CD14-positive monocyte (primary cell): Measurements from ENCODE around the gene KIAA0040. TPM values are rescaled to one million over a fixed set of nuclear protein-coding genes. Genes with fewer than 3 reads are reported as not detected.

ENCODE experiments used
- DNase-seq, 3 donors: peaks; one replicate each; pipeline ENCODE4 v3.0.0-alpha.2; 2011 to 2022
- H2AFZ ChIP-seq: 2 replicates; pipeline ENCODE4 v1.6.0; 2012; ENCODE audit warnings: mild to moderate bottlenecking, low read depth, low read length, inconsistent platforms; ENCODE audit not compliant: insufficient read depth, poor library complexity, severe bottlenecking
- H3K27ac ChIP-seq, 2 donors: 1 replicate in 1 of 2; 2 replicates in 1 of 2; pipeline ENCODE4 v1.5.1; 2012 to 2013; ENCODE audit warnings: low read length in 2 of 2, control low read depth in 1 of 2, inconsistent platforms in 1 of 2, low read depth in 1 of 2, mild to moderate bottlenecking in 1 of 2
- H3K27me3 ChIP-seq, 2 donors: one replicate each; pipeline versions ENCODE4 v1.6.0 to v1.6.1; 2011 to 2013; ENCODE audit warnings: low read length in 2 of 2; ENCODE audit not compliant: control insufficient read depth in 2 of 2, insufficient read depth in 2 of 2
- H3K36me3 ChIP-seq, 2 donors: replicated peaks in 1 of 2; 1 replicate in 1 of 2; 2 replicates in 1 of 2; pipeline versions ENCODE4 v1.5.1 to v1.6.1; 2012 to 2013; ENCODE audit warnings: low read length in 2 of 2, control low read depth in 1 of 2, inconsistent platforms in 1 of 2, mild to moderate bottlenecking in 1 of 2; ENCODE audit not compliant: insufficient read depth in 2 of 2, control insufficient read depth in 1 of 2
- H3K4me1 ChIP-seq, 2 donors: 1 replicate in 1 of 2; 2 replicates in 1 of 2; pipeline versions ENCODE4 v1.5.1 to v1.6.1; 2012 to 2013; ENCODE audit warnings: low read length in 2 of 2, control low read depth in 1 of 2, inconsistent platforms in 1 of 2, mild to moderate bottlenecking in 1 of 2, moderate library complexity in 1 of 2; ENCODE audit not compliant: insufficient read depth in 2 of 2, control insufficient read depth in 1 of 2
- H3K4me2 ChIP-seq: replicated peaks from 2 replicates; pipeline ENCODE3; 2012; ENCODE audit warnings: low read length, moderate library complexity, mild to moderate bottlenecking; ENCODE audit not compliant: poor library complexity, severe bottlenecking; ENCODE audit errors: extremely low read depth
- H3K4me3 ChIP-seq, 3 experiments: fragments of 200-600 bp in 1 of 3; sonication (generic) in 1 of 3; replicated peaks in 1 of 3; 1 replicate in 2 of 3; 2 replicates in 1 of 3; pipeline ENCODE4 v1.5.1; 2011 to 2013; ENCODE audit warnings: low read length in 3 of 3, mild to moderate bottlenecking in 3 of 3, control low read depth in 2 of 3, low read depth in 2 of 3, inconsistent platforms in 1 of 3, moderate library complexity in 1 of 3
- H3K79me2 ChIP-seq: 2 replicates; pipeline ENCODE4 v1.6.0; 2012; ENCODE audit warnings: mild to moderate bottlenecking, control low read depth, inconsistent platforms, low read length, moderate library complexity; ENCODE audit not compliant: insufficient read depth
- H3K9ac ChIP-seq: 2 replicates; pipeline ENCODE4 v1.6.0; 2017; ENCODE audit warnings: low read length, mild to moderate bottlenecking; ENCODE audit not compliant: insufficient read depth, poor library complexity, severe bottlenecking
- H3K9me3 ChIP-seq, 2 donors: replicated peaks in 1 of 2; 1 replicate in 1 of 2; 2 replicates in 1 of 2; pipeline versions ENCODE4 v1.5.1 to v1.6.1; 2012 to 2013; ENCODE audit warnings: low read length in 2 of 2, control low read depth in 1 of 2; ENCODE audit not compliant: control insufficient read depth in 1 of 2, insufficient read depth in 1 of 2
- H4K20me1 ChIP-seq: 2 replicates; pipeline ENCODE4 v1.6.0; 2012; ENCODE audit warnings: mild to moderate bottlenecking, low read length, control low read depth, moderate library complexity; ENCODE audit not compliant: insufficient read depth
- H3K27ac Mint-ChIP-seq, 7 donors: one replicate each; pipeline ENCODE4 v1.8.0; 2020; ENCODE audit warnings: mild to moderate bottlenecking in 7 of 7, mixed read lengths in 7 of 7, moderate library complexity in 6 of 7, inconsistent platforms in 2 of 7
- H3K27me3 Mint-ChIP-seq, 3 donors: one replicate each; pipeline ENCODE4 v1.8.0; 2021 to 2022; ENCODE audit warnings: low read depth in 3 of 3, mild to moderate bottlenecking in 3 of 3, mixed read lengths in 3 of 3, moderate library complexity in 3 of 3, inconsistent platforms in 1 of 3
- H3K36me3 Mint-ChIP-seq, 2 donors: one replicate each; pipeline ENCODE4 v1.8.0; 2020; ENCODE audit warnings: mixed read lengths in 2 of 2, inconsistent platforms in 1 of 2, mild to moderate bottlenecking in 1 of 2
- H3K4me1 Mint-ChIP-seq: one replicate; pipeline ENCODE4 v1.8.0; 2020; ENCODE audit warnings: mild to moderate bottlenecking, mixed read lengths
- H3K4me3 Mint-ChIP-seq, 2 donors: one replicate each; pipeline ENCODE4 v1.8.0; 2020; ENCODE audit warnings: mild to moderate bottlenecking in 2 of 2, mixed read lengths in 2 of 2, moderate library complexity in 1 of 2
- H3K9me3 Mint-ChIP-seq, 7 donors: one replicate each; pipeline ENCODE4 v1.8.0; 2020 to 2022; ENCODE audit warnings: mixed read lengths in 7 of 7, mild to moderate bottlenecking in 6 of 7, moderate library complexity in 6 of 7, inconsistent platforms in 2 of 7
- CTCF ChIP-seq: fragments of 200-600 bp; IDR thresholded peaks from one replicate; pipeline ENCODE4 v1.8.0; 2022; ENCODE audit warnings: antibody characterized with exemption, mild to moderate bottlenecking
- WGBS: methylation state at CpG from one replicate; pipeline ENCODE4 v1.1.5; 2013; ENCODE audit warnings: missing lambda C conversion rate; ENCODE audit not compliant: insufficient coverage; 5-methylcytosine and 5-hydroxymethylcytosine counted together
- intact Hi-C, 2 donors: fragments of 100-400 bp; cut with micrococcal nuclease; formaldehyde crosslinking; loops; one replicate each; pipeline versions ENCODE4 v1.15.0 to v1.15.1; 2023
- polyA plus RNA-seq, 3 donors: library from polyadenylated mRNA; depleted of rRNA in 1 of 3; unstranded in 2 of 3; stranded (reverse) in 1 of 3; fragments of 300-500 nt in 2 of 3; fragments of >200 nt in 1 of 3; fragmentation: Illumina TruSeq in 2 of 3; gene quantifications; 1 replicate in 2 of 3; 2 replicates in 1 of 3; pipeline ENCODE4 v1.2.3, GENCODE V29; 2012 to 2021

Gene KIAA0040
- polyA plus RNA-seq, 3 donors, result 24.0 to 35.4 (median 25.9) TPM

- no peaks in the 10 kb centered on the region for H3K36me3 ChIP-seq
- H3K9ac ChIP-seq, result no peak overlapping the region
- no peak for DNase-seq
- H3K9me3 ChIP-seq, result no peaks in the 10 kb centered on the region
- no peak overlapping the region for H3K4me2 ChIP-seq
- no peak overlapping the region for H2AFZ ChIP-seq
- Mint-ChIP-seq H3K9me3 (peaks cover 0 to 6% (median 0%) of the 10 kb centered on the region in 7 donors), H3K4me1 (peaks cover 21% of the 10 kb centered on the region), H3K4me3 (no peak overlapping the region), H3K27me3 (peaks cover 0 to 2% (median under 1%) of the 10 kb centered on the region in 3 donors), H3K27ac (no peak overlapping the region), H3K36me3 (no peaks in the 10 kb centered on the region)
- no peak overlapping the region for H3K27ac ChIP-seq
- peaks cover 22 to 23% of the 10 kb centered on the region in 2 donors for H3K4me1 ChIP-seq
- WGBS, result no CpG with 5 or more reads among the region's 1 CpG
- TF ChIP-seq CTCF, result no peak
- H3K27me3 ChIP-seq, result no peaks in the 10 kb centered on the region
- intact Hi-C loops, result loop anchor here in 1 of 2 donors (5.0 kb wide), 1 partner anchor 88 kb away; no protein-coding TSS in a partner anchor
- no peak overlapping the region for H3K4me3 ChIP-seq
- no peaks in the 10 kb centered on the region for H4K20me1 ChIP-seq
- H3K79me2 ChIP-seq, result peaks cover 7% of the 10 kb centered on the region
Observed at GRCh38 chr1:175120511-175120910, 72.1 kb downstream of the KIAA0040 start.

GRCh38 chr1:175118375-175119367 lies 73.9 kb downstream of the KIAA0040 start:
- 93% methylated on average over 9 of the region's 13 CpGs for WGBS
- H3K4me2 ChIP-seq, result no peak overlapping the region
- no peaks in the 10 kb centered on the region for H3K36me3 ChIP-seq
- no peaks in the 10 kb centered on the region for H3K36me3 Mint-ChIP-seq
- peaks cover 1% of the 10 kb centered on the region for H3K79me2 ChIP-seq
- H3K4me3 ChIP-seq, result no peak overlapping the region
- peaks cover 0 to 3% (median 3%) of the 10 kb centered on the region in 3 donors for H3K27me3 Mint-ChIP-seq
- no peak overlapping the region for H2AFZ ChIP-seq
- H4K20me1 ChIP-seq, result no peaks in the 10 kb centered on the region
- H3K27ac ChIP-seq, result no peak overlapping the region
- H3K9me3 Mint-ChIP-seq, result peaks cover 3 to 14% (median 9%) of the 10 kb centered on the region in 7 donors
- intact Hi-C loops, result no loop called here
- H3K9me3 ChIP-seq, result peaks cover 0 to 4% of the 10 kb centered on the region in 2 donors
- peaks cover 5% of the 10 kb centered on the region in 2 donors for H3K4me1 ChIP-seq
- no peak for TF ChIP-seq CTCF
- no peak overlapping the region for H3K4me3 Mint-ChIP-seq
- DNase-seq, result no peak
- no peak overlapping the region for H3K9ac ChIP-seq
- no peak overlapping the region for H3K27ac Mint-ChIP-seq
- H3K4me1 Mint-ChIP-seq, result peaks cover 5% of the 10 kb centered on the region
- no peaks in the 10 kb centered on the region for H3K27me3 ChIP-seq
